HG03108 (cell line): ENCODE results near the gene RPS27A.
"Not testable (repeated sequence)": the region's sequence is repeated elsewhere in the genome, so short reads cannot be mapped to it uniquely, and the experiment has no call there.

Experiments
- ATAC-seq: cut with Tn5 transposase; IDR thresholded peaks from one replicate; pipeline ENCODE4 v1.9.1; 2021; ENCODE audit warnings: moderate library complexity; ENCODE audit not compliant: unreplicated experiment

Gene RPS27A

GRCh38 chr2:55236992-55237543, 4.6 kb downstream of the RPS27A start:
- no peak for ATAC-seq

- no peak for ATAC-seq
Observed at GRCh38 chr2:55239656-55240222, 7.3 kb downstream of the RPS27A start.

GRCh38 chr2:55241582-55241981, 9.1 kb downstream of the RPS27A start:
- ATAC-seq: not testable (repeated sequence)

- no peak for ATAC-seq
Observed at GRCh38 chr2:55242617-55243016, 10.1 kb downstream of the RPS27A start.

- ATAC-seq: no peak
Observed at GRCh38 chr2:55245411-55245810, 12.9 kb downstream of the RPS27A start.

GRCh38 chr2:55247025-55247424, 14.5 kb downstream of the RPS27A start:
- ATAC-seq: no peak

- no peak for ATAC-seq
Observed at GRCh38 chr2:55252832-55253231, 20.3 kb downstream of the RPS27A start.

GRCh38 chr2:55259586-55259985, 27.1 kb downstream of the RPS27A start:
- ATAC-seq: not testable (repeated sequence)

GRCh38 chr2:55268288-55268906, 35.9 kb downstream of the RPS27A start:
- ATAC-seq: no peak

- ATAC-seq: peak; percentile 96
Observed at GRCh38 chr2:55268907-55269644, 36.6 kb downstream of the RPS27A start, which contains the start of gene MTIF2. Gene MTIF2 (minus strand): TSS chr2:55269231. CDS start chr2:55263858, 5,373 bp downstream.

- no peak for ATAC-seq
Observed at GRCh38 chr2:55269645-55269990, 37.1 kb downstream of the RPS27A start.

- ATAC-seq: not testable (repeated sequence)
Observed at GRCh38 chr2:55274346-55274745, 41.9 kb downstream of the RPS27A start.

GRCh38 chr2:55277310-55277709, 44.8 kb downstream of the RPS27A start:
- ATAC-seq: no peak

GRCh38 chr2:55279214-55279835, 46.8 kb downstream of the RPS27A start:
- ATAC-seq: not testable (repeated sequence)

- ATAC-seq: not testable (repeated sequence)
Observed at GRCh38 chr2:55279859-55280424, 47.5 kb downstream of the RPS27A start.

- ATAC-seq: not testable (repeated sequence)
Observed at GRCh38 chr2:55280851-55281546, 48.5 kb downstream of the RPS27A start.

- ATAC-seq: peak; percentile 97
Observed at GRCh38 chr2:55282110-55282917, 49.8 kb downstream of the RPS27A start.

GRCh38 chr2:55283083-55283482, 50.6 kb downstream of the RPS27A start:
- ATAC-seq: no peak
